HG02840 (cell line): ENCODE data around the gene CAMK1D.
"Not testable (repeated sequence)": the region's sequence is repeated elsewhere in the genome, so short reads cannot be mapped to it uniquely, and the experiment has no call there.

Source experiments
- ATAC-seq: cut with Tn5 transposase; IDR thresholded peaks from one replicate; pipeline ENCODE4 v1.9.1; 2021; ENCODE audit warnings: mild to moderate bottlenecking, moderate library complexity, moderate number of reproducible peaks; ENCODE audit not compliant: unreplicated experiment, low FRiP score

CAMK1D gene

DNA sequence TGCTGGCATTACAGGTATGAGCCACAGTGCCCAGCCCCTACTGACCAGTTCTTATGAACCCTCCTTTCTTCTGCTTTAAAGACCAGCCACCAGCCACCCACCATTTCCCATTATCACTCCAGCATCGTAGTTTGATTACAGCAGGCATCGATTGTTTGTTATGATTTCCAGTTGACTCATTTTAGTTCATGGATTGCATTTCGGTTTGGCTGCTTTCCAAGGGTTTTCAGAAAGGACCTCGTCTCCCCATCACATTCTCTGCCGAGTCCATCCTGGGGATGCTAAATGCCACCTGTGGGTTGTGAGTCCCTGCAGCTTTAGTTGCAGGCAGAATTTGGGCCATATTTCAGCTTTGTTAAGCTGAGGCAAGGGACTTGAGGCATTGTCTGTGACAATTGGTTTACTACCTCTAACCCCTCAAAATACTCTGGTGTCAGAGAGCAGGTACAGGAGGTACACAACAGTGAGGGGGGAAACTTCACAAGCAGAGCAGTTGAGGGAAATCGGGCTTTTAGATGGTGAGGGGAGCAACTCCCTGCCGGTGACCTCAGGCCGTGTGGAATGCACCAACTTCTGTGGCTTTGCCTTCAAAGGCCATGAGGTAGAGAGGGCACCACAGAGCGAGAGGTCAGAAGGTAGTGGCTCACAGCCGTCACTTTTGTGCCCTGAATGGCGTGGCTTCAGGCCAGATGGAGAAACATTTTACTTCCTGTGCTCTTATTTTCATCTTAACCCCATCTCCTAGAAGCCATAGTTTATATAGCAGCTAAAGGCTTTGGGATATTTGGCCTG lies 448.3 kb downstream of the CAMK1D start:
- ATAC-seq, result no peak

DNA sequence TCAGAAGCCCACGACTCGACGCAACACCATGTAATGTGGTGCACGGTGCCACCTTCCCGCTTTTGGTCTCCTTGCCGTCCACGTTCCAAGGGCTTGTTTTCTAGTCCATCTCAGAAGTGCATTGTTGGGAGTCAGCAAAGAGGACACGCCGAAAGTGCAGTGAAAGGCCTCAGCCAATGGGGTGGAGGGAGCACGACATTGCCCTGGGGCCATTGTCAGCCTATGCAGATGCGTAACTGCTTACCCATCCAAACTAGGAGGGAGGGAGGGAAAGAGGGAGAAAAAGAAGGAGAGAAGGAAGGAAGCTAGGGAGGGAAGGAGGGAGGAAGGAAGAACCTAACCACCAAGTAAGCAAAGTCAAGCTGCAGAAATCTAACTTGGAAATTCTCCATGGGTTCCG lies 449.8 kb downstream of the CAMK1D start:
- no peak for ATAC-seq

GRCh38 chr10:12799714-12800113 lies 450.4 kb downstream of the CAMK1D start:
- ATAC-seq, result no peak

GRCh38 chr10:12800302-12800701 lies 451.0 kb downstream of the CAMK1D start:
- ATAC-seq, result no peak

DNA sequence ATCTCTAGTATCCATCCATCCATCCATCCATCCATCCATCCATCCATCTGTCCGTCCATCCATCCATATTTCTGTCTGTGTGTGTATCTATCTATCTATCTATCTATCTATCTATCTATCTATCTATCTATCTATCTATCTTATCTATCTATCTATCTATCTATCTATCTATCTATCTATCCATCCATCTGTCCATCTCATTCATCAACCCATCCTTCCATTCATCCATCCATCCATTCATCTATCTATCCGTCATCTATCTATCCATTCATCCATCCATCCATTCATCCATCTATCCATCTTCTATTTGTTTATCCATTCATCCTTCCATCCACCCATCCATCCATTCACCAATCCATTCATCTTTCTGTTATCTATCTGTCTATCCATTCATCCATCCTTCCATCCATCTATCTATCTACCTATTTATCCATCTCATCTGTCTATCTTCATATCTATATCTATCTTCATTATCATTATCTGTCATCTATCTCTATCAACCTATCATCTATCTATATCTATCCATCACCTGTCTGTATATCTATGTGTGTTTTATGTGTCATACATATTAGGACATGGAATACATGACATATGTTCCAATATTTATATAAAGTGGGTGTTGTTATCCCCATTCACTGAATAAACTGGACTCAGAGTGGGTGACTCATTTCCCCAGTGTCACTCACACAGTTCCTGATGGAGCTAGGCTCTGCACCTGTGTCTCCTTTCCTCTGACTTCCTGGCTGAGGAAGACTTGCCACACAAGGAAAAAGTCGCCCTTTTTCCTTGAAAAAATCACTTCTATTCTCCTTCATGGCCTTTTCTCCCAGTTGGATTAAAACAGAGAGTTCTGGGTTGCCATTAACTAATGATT lies 452.1 kb downstream of the CAMK1D start:
- no peak for ATAC-seq

- no peak for ATAC-seq
Observed at GRCh38 chr10:12803776-12804175, 454.4 kb downstream of the CAMK1D start.

DNA sequence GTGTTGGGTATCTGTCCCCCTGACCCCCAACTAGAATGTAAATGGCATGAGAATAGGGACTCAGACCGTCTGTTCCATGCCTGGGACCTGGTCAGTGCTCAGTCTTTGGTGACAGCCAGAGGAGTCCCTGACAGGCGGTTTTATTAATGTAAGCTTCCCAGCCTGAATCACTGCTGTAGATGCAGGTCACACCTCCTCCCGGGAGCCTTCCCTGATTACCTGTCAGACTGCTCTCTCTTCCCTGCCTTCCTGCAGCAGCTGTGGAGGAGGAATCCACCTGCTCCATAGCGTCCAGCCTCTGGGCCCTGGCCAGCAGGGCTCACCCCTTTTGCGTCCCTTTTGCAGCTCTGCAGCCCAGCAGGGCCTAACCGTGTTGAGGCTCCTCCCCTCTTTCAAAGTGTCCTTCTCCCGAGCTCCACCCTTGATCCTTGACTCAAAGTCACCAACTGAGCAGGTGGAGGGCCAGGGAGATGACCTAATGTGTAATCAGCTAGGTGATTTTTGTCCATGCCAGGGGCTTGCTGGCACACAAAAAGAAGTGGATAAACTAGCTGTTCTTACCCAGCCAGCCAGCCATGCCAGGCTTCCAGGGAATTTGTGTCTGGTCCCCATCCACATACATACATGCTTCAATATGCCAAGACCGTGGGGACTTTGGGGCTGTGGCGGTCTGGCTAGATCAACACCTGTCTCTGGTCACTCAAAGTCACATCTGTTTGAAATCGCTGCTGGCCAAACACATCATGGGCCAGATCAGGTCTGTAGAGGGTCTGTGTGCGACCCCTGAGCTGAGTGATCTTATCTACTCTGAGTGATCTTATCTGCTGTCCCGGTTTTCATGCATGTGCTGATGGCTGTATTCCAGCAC lies 457.1 kb downstream of the CAMK1D start:
- ATAC-seq, result no peak

DNA sequence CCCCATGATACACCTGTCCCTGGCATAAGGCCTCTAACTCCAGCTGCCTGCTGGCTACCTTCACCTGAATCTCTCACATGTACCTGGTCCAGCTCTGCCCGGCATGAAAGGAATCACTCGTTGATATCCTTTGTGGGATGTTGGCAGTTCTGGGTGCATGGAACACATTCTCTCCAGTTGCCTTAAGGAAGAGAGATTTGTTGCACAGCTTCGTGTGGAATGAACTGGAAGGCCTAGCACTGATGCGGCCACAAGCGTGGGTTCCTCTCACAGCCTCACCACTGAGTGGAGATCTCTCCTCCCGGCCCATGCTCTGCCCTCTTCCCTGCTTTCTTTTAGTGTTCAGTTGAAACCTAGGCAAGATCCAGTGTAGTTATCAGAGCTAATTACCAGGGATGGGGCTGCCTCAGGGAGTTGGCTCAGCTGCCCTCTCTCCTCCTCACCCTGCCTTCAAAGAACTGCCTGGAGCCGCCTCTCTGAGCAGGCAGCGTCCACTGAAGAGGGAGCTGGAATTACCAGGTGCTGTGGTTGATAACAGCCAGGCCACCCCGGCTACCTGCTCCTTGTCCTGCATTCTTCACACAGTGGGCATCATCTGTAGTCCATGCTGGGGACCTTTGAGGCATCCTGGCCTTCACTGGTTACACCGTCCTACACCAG lies 457.9 kb downstream of the CAMK1D start:
- no peak for ATAC-seq

- no peak for ATAC-seq
Observed at GRCh38 chr10:12808014-12808613, 458.8 kb downstream of the CAMK1D start.

DNA sequence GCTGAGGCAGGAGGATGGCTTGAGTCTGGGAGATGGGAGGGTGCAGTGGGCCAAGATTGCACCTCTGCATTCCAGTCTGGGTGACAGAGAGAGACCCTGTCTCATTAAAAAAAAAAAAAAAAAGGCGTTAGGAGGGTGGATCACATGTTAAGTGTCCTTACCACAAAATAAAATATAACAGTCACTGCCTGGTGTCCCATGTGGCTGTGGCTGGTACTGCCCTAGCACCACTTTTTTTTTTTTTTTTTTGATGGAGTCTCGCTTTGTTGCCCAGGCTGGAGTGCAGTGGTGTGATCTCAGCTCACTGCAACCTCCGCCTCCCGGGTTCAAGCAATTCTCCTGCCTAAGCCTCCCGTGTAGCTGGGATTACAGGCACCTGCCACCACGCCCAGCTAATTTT lies 460.7 kb downstream of the CAMK1D start:
- ATAC-seq, result not testable (repeated sequence)

GRCh38 chr10:12811826-12812225 lies 462.5 kb downstream of the CAMK1D start:
- ATAC-seq, result no peak

GRCh38 chr10:12812571-12812970 lies 463.2 kb downstream of the CAMK1D start:
- ATAC-seq, result no peak

GRCh38 chr10:12814166-12814565 lies 464.8 kb downstream of the CAMK1D start:
- ATAC-seq, result no peak

DNA sequence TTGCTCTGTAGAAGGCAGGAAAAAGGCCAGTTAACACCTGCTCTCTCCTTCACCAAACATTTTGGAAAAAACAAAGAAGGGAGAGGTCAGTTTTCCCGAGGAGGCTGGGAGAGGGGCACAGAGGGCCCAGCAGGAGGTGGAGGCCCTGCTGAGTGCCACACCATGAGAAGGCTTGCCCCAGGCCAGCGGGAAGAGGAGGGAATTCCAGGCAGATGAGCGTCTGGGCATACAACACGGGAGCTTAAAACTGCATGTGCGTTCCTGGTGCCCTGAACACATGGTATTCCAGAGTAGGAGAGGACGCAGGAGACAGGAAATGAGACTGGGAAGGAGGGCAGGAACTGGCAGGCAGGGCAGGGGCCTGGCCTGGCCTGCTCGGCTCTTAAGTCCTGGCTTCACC lies 469.7 kb downstream of the CAMK1D start:
- no peak for ATAC-seq

- no peak for ATAC-seq
Observed at GRCh38 chr10:12819656-12820055, 470.3 kb downstream of the CAMK1D start.

- ATAC-seq, result no peak
Observed at GRCh38 chr10:12822126-12822892, 473.0 kb downstream of the CAMK1D start.

- ATAC-seq, result no peak
Observed at GRCh38 chr10:12822893-12823170, 473.5 kb downstream of the CAMK1D start.

DNA sequence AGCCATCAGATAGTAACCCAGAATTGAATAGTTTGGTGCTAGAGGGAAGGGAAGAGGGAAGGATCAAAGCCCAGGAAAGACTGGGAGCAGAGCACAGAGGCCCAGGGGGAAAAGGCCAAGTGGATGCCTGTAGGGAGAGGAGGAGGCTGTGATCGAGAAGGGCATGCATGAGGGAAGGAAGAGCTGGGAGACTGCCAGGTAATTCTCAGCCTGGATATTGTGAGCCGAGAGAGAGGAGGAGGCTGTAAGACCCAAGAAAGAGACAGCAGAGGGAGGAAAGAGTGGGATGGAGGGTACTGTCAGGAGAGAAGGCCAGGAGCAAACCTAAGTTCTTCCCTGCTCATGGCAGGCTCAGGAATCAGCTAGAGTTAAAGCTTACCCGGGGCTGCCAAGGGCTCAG lies 474.0 kb downstream of the CAMK1D start:
- no peak for ATAC-seq

DNA sequence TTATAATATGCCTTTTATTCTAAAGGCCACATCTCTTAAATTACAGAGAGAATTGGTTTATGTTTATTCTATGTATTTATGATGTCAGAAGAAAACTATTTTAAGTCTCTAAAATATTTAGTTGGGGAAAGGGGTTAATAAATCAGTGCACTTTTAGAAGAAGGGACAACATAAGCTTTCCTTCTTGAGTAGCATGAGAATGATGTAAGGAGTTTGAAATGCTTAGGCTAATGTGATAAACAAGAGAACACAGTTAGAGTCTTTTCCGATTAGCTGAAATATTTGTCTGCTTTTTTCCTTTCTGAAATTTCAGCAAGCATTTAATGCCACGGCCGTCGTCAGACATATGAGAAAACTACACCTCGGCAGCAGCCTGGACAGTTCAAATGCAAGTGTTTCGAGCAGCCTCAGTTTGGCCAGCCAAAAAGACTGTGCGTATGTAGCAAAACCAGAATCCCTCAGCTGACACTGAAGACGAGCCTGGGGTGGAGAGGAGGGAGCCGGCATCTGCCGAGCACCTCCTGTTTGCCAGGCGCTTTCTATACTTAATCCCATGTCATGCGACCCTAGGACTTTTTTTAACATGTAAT lies 476.0 kb downstream of the CAMK1D start:
- ATAC-seq, result no peak
